HEK293T (cell line): ENCODE measurements around the gene MRPS2.

Experiments
- CTCF ChIA-PET: fragments of 350-600 bp; formaldehyde crosslinking; extraction: SDS; loops from one replicate; lab custom pipeline; 2021; ENCODE audit warnings: antibody characterized with exemption, inconsistent platforms; lab: Yijun Ruan, JAX
- POLR2A ChIA-PET: fragments of 350-600 bp; formaldehyde crosslinking; extraction: SDS; loops from one replicate; lab custom pipeline; 2020; ENCODE audit warnings: antibody characterized with exemption, inconsistent platforms; lab: Yijun Ruan, JAX
- DNase-seq: peaks from one replicate; pipeline ENCODE4 v3.0.0; 2012; ENCODE audit warnings: mixed read lengths; ENCODE audit errors: extremely low spot score
- ARNT ChIP-seq: fragments of 450-650 bp; IDR thresholded peaks from 2 replicates; pipeline ENCODE4 v1.6.1; 2017; ENCODE audit warnings: mild to moderate bottlenecking
- BHLHE40 ChIP-seq: fragments of 450-650 bp; IDR thresholded peaks from 2 replicates; pipeline ENCODE4 v1.6.1; 2016; ENCODE audit warnings: mild to moderate bottlenecking, moderate library complexity, borderline replicate concordance
- CTBP1 ChIP-seq: fragments of 450-650 bp; IDR thresholded peaks from 2 replicates; pipeline ENCODE4 v1.6.1; 2016; ENCODE audit warnings: borderline replicate concordance
- ELF4 ChIP-seq: fragments of 450-650 bp; IDR thresholded peaks from 2 replicates; pipeline ENCODE4 v1.6.1; 2017; ENCODE audit warnings: antibody characterized with exemption
- FOXA1 ChIP-seq: fragments of 450-650 bp; IDR thresholded peaks from 2 replicates; pipeline ENCODE4 v1.6.1; 2016; ENCODE audit warnings: mild to moderate bottlenecking
- FOXK2 ChIP-seq: fragments of 450-650 bp; IDR thresholded peaks from 2 replicates; pipeline ENCODE4 v1.6.1; 2016; ENCODE audit warnings: mild to moderate bottlenecking
- FOXM1 ChIP-seq: fragments of 450-650 bp; IDR thresholded peaks from 2 replicates; pipeline ENCODE4 v1.6.1; 2017; ENCODE audit warnings: mild to moderate bottlenecking, borderline replicate concordance
- HDGF ChIP-seq: fragments of 450-650 bp; IDR thresholded peaks from 2 replicates; pipeline ENCODE4 v1.6.1; 2017; ENCODE audit warnings: antibody characterized with exemption, borderline replicate concordance
- L3MBTL2 ChIP-seq: fragments of 450-650 bp; conservative IDR thresholded peaks from 2 replicates; pipeline ENCODE4 v1.6.1; 2016; ENCODE audit warnings: mild to moderate bottlenecking
- LEF1 ChIP-seq: fragments of 450-650 bp; IDR thresholded peaks from 2 replicates; pipeline ENCODE4 v1.6.1; 2017; ENCODE audit warnings: mild to moderate bottlenecking, borderline replicate concordance
- NFRKB ChIP-seq: fragments of 450-650 bp; IDR thresholded peaks from 2 replicates; pipeline ENCODE4 v1.6.1; 2016; ENCODE audit warnings: mild to moderate bottlenecking, moderate library complexity
- PKNOX1 ChIP-seq: fragments of 450-650 bp; IDR thresholded peaks from 2 replicates; pipeline ENCODE4 v1.6.1; 2016
- SP1 ChIP-seq: fragments of 450-650 bp; IDR thresholded peaks from 2 replicates; pipeline ENCODE4 v1.6.1; 2017
- SUZ12 ChIP-seq: fragments of 450-650 bp; IDR thresholded peaks from 2 replicates; pipeline ENCODE4 v1.6.1; 2016; ENCODE audit warnings: mild to moderate bottlenecking
- TARDBP ChIP-seq: fragments of 450-650 bp; IDR thresholded peaks from 2 replicates; pipeline ENCODE4 v1.6.1; 2016
- ZNF384 ChIP-seq: fragments of 450-650 bp; IDR thresholded peaks from 2 replicates; pipeline ENCODE4 v1.6.1; 2016

The MRPS2 gene

GRCh38 chr9:135463140-135463539 is 37.3 kb upstream of the MRPS2 start:
- no peak for TF ChIP-seq CTBP1
- no peak for TF ChIP-seq HDGF
- TF ChIP-seq FOXA1, result no peak
- TF ChIP-seq PKNOX1, result no peak
- TF ChIP-seq BHLHE40, result no peak
- no peak for TF ChIP-seq L3MBTL2
- TF ChIP-seq FOXK2, result no peak
- TF ChIP-seq ZNF384, result no peak
- TF ChIP-seq ARNT, result no peak
- TF ChIP-seq LEF1, result no peak
- TF ChIP-seq SUZ12, result no peak
- no peak for TF ChIP-seq NFRKB
- no peak for TF ChIP-seq SP1
- DNase-seq, result no peak
- CTCF ChIA-PET, result no interaction called here
- POLR2A ChIA-PET, result interaction anchor here (0.8 to 1.5 kb wide), 2 partner anchors 17 to 112 kb away, joined by 3 to 5 read pairs; no protein-coding TSS in a partner anchor

DNA sequence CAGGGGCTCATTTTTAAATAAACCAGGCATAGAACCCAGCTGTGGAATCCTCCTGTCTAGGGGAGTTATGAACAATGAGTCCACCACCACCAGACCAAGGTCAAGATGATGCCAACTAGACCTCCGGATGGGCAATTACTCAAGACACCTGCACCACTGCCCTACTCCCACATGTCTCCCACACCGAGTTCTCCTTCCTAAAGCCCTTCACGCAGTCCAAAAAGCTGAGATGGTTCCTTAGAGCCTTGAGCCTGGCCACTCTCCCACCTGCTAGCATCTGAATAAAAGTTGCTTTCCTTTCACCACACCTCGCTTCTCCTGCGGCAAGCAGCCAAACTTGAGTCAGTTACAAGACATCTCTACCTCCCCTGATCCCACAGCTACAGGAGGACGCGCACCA is 36.3 kb upstream of the MRPS2 start:
- ChIA-PET POLR2A (interaction anchor here (1.5 kb wide), 1 partner anchor 16 kb away, joined by 3 read pairs; no protein-coding TSS in a partner anchor), CTCF (no interaction called here)
- no peak for TF ChIP-seq FOXK2
- TF ChIP-seq PKNOX1, result no peak
- no peak for TF ChIP-seq ZNF384
- TF ChIP-seq TARDBP, result no peak
- no peak for TF ChIP-seq FOXA1
- TF ChIP-seq CTBP1, result no peak
- TF ChIP-seq SUZ12, result no peak
- TF ChIP-seq LEF1, result no peak
- no peak for TF ChIP-seq L3MBTL2
- TF ChIP-seq SP1, result no peak
- no peak for TF ChIP-seq BHLHE40
- DNase-seq, result no peak

GRCh38 chr9:135468854-135469521 is 31.5 kb upstream of the MRPS2 start:
- ChIA-PET POLR2A (interaction anchor here (1.2 kb wide), 1 partner anchor 12 kb away, joined by 5 read pairs; no protein-coding TSS in a partner anchor), CTCF (no interaction called here)
- no peak for TF ChIP-seq ELF4
- TF ChIP-seq HDGF, result no peak
- no peak for TF ChIP-seq FOXA1
- no peak for TF ChIP-seq FOXK2
- no peak for TF ChIP-seq L3MBTL2
- TF ChIP-seq ARNT, result no peak
- TF ChIP-seq SUZ12, result no peak
- no peak for TF ChIP-seq PKNOX1
- TF ChIP-seq BHLHE40, result no peak
- no peak for TF ChIP-seq FOXM1
- TF ChIP-seq NFRKB, result no peak
- DNase-seq, result no peak

DNA sequence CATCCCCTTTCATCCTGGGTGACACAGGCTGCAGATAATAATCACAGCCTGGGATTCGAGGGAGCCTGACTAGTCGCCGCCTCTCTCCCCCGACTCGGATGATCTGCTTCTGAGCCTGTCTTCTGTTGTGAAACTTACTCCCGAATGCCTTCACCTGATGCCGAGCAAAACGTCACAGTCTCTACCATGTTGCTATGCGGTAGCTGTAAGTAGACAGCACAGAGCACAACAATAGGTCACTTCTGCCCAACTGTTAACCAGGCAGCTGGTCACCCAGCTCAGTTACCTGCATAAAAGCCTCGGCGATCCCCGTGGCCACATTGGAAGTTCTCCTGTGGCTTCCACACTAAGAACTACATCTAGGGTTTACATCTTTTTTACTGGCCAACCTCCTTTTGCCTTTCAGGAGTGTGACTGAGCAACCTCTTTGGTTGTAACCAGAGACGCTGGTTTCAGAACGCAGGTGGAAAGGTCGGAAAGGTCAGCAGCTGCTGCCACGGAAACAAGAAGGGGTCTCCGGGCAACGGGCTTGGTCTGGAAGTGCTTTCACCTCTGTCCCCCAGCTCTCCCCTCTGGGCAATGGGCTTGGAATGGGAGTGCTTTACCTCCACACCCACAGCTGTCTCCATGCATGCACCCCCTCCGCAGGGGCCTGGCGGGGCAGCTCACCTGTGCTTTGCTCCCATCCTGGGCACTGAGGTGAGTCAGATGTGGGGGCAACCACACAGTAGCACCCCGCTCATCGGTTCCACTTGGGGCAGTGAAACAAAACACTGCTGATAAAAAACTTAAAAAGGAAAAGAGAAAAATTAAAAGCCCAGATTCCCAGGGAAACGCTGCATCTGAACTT is 28.5 kb upstream of the MRPS2 start:
- ChIA-PET POLR2A (interaction anchor here (1.5 kb wide), 1 partner anchor 16 kb away, joined by 3 read pairs; no protein-coding TSS in a partner anchor), CTCF (no interaction called here)
- no peak for TF ChIP-seq L3MBTL2
- no peak for TF ChIP-seq FOXA1
- no peak for TF ChIP-seq NFRKB
- no peak for TF ChIP-seq FOXK2
- no peak for TF ChIP-seq SUZ12
- no peak for TF ChIP-seq FOXM1
- no peak for TF ChIP-seq BHLHE40
- TF ChIP-seq CTBP1, result no peak
- TF ChIP-seq ELF4, result no peak
- no peak for TF ChIP-seq PKNOX1
- no peak for TF ChIP-seq TARDBP
- TF ChIP-seq HDGF, result no peak
- no peak for TF ChIP-seq ZNF384
- TF ChIP-seq SP1, result no peak
- TF ChIP-seq LEF1, result no peak
- no peak for TF ChIP-seq ARNT
- no peak for DNase-seq

- ChIA-PET CTCF (no interaction called here), POLR2A (no interaction called here)
- DNase-seq, result no peak
- TF ChIP-seq FOXK2, result no peak
- no peak for TF ChIP-seq HDGF
- no peak for TF ChIP-seq SUZ12
These were observed 26.4 kb upstream of the MRPS2 start for GRCh38 chr9:135473972-135474543.
